Loucy (cell line): ENCODE results near the gene CCDC12.

Experiments used
- EZH2phosphoT487 ChIP-seq: fragments of 200-600 bp; IDR thresholded peaks from 2 replicates; pipeline ENCODE4 v1.6.1; 2018; ENCODE audit warnings: antibody characterized with exemption, mild to moderate bottlenecking, moderate library complexity, borderline replicate concordance
- TF ChIP-seq, protein P1 (sequence below): fragments of 200-600 bp; sonication (generic); conservative IDR thresholded peaks from 2 replicates; pipeline ENCODE4 v1.5.1; 2014; ENCODE audit warnings: mild to moderate bottlenecking, antibody characterized with exemption, low read length

DNA sequence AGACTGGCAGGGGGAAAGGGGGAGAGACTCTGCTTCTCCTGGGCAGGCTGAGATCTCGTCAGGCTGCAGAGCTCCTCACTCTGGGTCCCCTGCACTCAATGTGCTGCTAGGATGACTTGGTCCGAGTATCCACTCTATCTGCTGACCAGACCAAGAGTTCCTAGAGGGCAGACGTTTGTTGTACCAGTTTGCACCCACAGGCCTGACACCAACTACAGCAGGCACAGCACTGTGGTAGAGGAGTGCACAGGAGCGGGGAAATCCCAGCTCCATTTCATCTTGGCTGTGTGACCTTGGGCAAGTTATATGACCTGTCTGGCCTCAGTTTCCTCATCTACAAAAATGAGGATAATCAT is 29.0 kb downstream of the CCDC12 start:
- TF ChIP-seq, protein P1, sequence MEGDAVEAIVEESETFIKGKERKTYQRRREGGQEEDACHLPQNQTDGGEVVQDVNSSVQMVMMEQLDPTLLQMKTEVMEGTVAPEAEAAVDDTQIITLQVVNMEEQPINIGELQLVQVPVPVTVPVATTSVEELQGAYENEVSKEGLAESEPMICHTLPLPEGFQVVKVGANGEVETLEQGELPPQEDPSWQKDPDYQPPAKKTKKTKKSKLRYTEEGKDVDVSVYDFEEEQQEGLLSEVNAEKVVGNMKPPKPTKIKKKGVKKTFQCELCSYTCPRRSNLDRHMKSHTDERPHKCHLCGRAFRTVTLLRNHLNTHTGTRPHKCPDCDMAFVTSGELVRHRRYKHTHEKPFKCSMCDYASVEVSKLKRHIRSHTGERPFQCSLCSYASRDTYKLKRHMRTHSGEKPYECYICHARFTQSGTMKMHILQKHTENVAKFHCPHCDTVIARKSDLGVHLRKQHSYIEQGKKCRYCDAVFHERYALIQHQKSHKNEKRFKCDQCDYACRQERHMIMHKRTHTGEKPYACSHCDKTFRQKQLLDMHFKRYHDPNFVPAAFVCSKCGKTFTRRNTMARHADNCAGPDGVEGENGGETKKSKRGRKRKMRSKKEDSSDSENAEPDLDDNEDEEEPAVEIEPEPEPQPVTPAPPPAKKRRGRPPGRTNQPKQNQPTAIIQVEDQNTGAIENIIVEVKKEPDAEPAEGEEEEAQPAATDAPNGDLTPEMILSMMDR = no peak
- TF ChIP-seq EZH2phosphoT487 = no peak
